Astrocyte (in vitro differentiated cells and primary cell): ENCODE measurements around the gene KCNMA1. TPM values are rescaled to one million over a fixed set of nuclear protein-coding genes. Genes with fewer than 3 reads are reported as not detected.

Experiments
- DNase-seq: peaks from one replicate; pipeline ENCODE4 v3.0.0-alpha.2; 2010; ENCODE audit warnings: low read depth
- FAIRE-seq: peaks from 2 replicates; lab custom pipeline; 2011; peaks lifted over from hg19 to GRCh38; lab: Jason Lieb, UNC
- H2AFZ ChIP-seq: 2 replicates; pipeline ENCODE4 v1.6.0; 2012; ENCODE audit warnings: low read depth, low read length, inconsistent platforms
- H3K27ac ChIP-seq: 2 replicates; pipeline ENCODE4 v1.5.1; 2011; ENCODE audit warnings: low read depth, low read length, inconsistent platforms
- H3K27me3 ChIP-seq: 2 replicates; pipeline ENCODE4 v1.6.0; 2011; ENCODE audit warnings: low read length, inconsistent platforms; ENCODE audit not compliant: insufficient read depth
- H3K36me3 ChIP-seq: 2 replicates; pipeline ENCODE4 v1.5.1; 2011; ENCODE audit warnings: low read length, inconsistent platforms; ENCODE audit not compliant: insufficient read depth
- H3K4me1 ChIP-seq: 2 replicates; pipeline ENCODE4 v1.5.1; 2011; ENCODE audit warnings: low read length, inconsistent platforms; ENCODE audit not compliant: insufficient read depth
- H3K4me2 ChIP-seq: 2 replicates; pipeline ENCODE4 v1.6.0; 2012; ENCODE audit warnings: low read length, inconsistent platforms
- H3K4me3 ChIP-seq: 2 replicates; pipeline ENCODE4 v1.5.1; 2011; ENCODE audit warnings: low read depth, mild to moderate bottlenecking, low read length, inconsistent platforms; ENCODE audit not compliant: insufficient read depth
- H3K79me2 ChIP-seq: 2 replicates; pipeline ENCODE4 v1.6.0; 2012; ENCODE audit warnings: mild to moderate bottlenecking, low read length, inconsistent platforms; ENCODE audit not compliant: insufficient read depth
- H3K9ac ChIP-seq: 2 replicates; pipeline ENCODE4 v1.6.0; 2012; ENCODE audit warnings: mild to moderate bottlenecking, low read length, inconsistent platforms
- H3K9me3 ChIP-seq: 2 replicates; pipeline ENCODE4 v1.5.1; 2012; ENCODE audit warnings: low read depth, mild to moderate bottlenecking, low read length, inconsistent platforms; ENCODE audit not compliant: insufficient read depth
- H4K20me1 ChIP-seq: 2 replicates; pipeline ENCODE4 v1.6.0; 2012; ENCODE audit warnings: low read length, inconsistent platforms; ENCODE audit not compliant: insufficient read depth
- H3K27ac Mint-ChIP-seq: one replicate; pipeline ENCODE4 v1.8.0; 2021; ENCODE audit warnings: mild to moderate bottlenecking, mixed read lengths; ENCODE audit not compliant: unreplicated experiment
- H3K27me3 Mint-ChIP-seq: one replicate; pipeline ENCODE4 v1.8.0; 2021; ENCODE audit warnings: low read depth, mixed read lengths; ENCODE audit not compliant: unreplicated experiment
- H3K36me3 Mint-ChIP-seq: one replicate; pipeline ENCODE4 v1.8.0; 2021; ENCODE audit warnings: low read depth, mixed read lengths; ENCODE audit not compliant: unreplicated experiment
- H3K4me1 Mint-ChIP-seq: one replicate; pipeline ENCODE4 v1.8.0; 2021; ENCODE audit warnings: low read depth, mixed read lengths; ENCODE audit not compliant: unreplicated experiment
- H3K4me3 Mint-ChIP-seq: one replicate; pipeline ENCODE4 v1.8.0; 2021; ENCODE audit warnings: mild to moderate bottlenecking, moderate library complexity, mixed read lengths; ENCODE audit not compliant: unreplicated experiment
- H3K9me3 Mint-ChIP-seq: one replicate; pipeline ENCODE4 v1.8.0; 2021; ENCODE audit warnings: mild to moderate bottlenecking, mixed read lengths; ENCODE audit not compliant: unreplicated experiment
- EZH2 ChIP-seq: IDR thresholded peaks from 2 replicates; pipeline ENCODE4 v1.6.1; 2012; ENCODE audit warnings: mild to moderate bottlenecking, low read length, inconsistent platforms; ENCODE audit not compliant: insufficient read depth
- total RNA-seq: library from RNA; stranded (reverse); gene quantifications from 2 replicates; pipeline ENCODE4 v1.2.1, GENCODE V29; 2021
- TF ChIP-seq, protein P1 (sequence below): IDR thresholded peaks from 2 replicates; pipeline ENCODE4 v1.5.1; 2011; ENCODE audit warnings: low read depth, mild to moderate bottlenecking, inconsistent platforms, low read length, moderate library complexity; ENCODE audit not compliant: insufficient read depth

KCNMA1 gene
- total RNA-seq, 1 donor from 2014 or later, result 45.8 TPM

DNA sequence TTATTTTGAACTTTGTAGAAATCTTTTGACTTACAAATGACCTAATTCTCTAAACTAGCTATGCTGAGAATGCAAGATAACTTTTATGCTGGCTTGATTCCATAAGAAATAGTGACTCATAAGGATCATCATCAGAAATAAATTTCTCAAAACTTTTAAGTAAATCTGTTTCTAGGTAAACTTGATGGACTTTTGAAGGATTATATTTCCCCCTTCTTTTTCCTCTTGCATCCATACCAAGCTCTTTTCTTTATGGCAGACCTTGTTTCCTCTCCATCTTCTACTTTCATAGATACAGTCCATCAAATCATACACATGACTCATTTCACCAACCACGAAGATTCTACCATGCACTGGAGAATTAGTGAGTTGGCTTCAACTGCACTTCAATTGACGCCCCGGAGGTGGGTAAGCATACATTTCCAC is 336.3 kb downstream of the KCNMA1 start:
- Histone ChIP-seq H3K27me3 (no peaks in the 10 kb centered on the region), H3K79me2 (no peaks in the 10 kb centered on the region), H3K9ac (no peak overlapping the region), H3K4me3 (no peak overlapping the region), H3K4me2 (peak overlapping the region; percentile 58), H4K20me1 (no peaks in the 10 kb centered on the region), H3K36me3 (no peaks in the 10 kb centered on the region), H2AFZ (no peak overlapping the region), H3K9me3 (peaks cover 4% of the 10 kb centered on the region), H3K27ac (peak overlapping the region; percentile 61), H3K4me1 (peaks cover 20% of the 10 kb centered on the region)
- peak overlapping the region; percentile 50 for H3K27ac Mint-ChIP-seq
- H3K9me3 Mint-ChIP-seq, result peaks cover 2% of the 10 kb centered on the region
- FAIRE-seq (peak; percentile 66), DNase-seq (peak; percentile 73)
- TF ChIP-seq, protein P1, sequence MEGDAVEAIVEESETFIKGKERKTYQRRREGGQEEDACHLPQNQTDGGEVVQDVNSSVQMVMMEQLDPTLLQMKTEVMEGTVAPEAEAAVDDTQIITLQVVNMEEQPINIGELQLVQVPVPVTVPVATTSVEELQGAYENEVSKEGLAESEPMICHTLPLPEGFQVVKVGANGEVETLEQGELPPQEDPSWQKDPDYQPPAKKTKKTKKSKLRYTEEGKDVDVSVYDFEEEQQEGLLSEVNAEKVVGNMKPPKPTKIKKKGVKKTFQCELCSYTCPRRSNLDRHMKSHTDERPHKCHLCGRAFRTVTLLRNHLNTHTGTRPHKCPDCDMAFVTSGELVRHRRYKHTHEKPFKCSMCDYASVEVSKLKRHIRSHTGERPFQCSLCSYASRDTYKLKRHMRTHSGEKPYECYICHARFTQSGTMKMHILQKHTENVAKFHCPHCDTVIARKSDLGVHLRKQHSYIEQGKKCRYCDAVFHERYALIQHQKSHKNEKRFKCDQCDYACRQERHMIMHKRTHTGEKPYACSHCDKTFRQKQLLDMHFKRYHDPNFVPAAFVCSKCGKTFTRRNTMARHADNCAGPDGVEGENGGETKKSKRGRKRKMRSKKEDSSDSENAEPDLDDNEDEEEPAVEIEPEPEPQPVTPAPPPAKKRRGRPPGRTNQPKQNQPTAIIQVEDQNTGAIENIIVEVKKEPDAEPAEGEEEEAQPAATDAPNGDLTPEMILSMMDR, result no peak
- TF ChIP-seq EZH2, result no peak
- peaks cover 6% of the 10 kb centered on the region for H3K36me3 Mint-ChIP-seq
- no peak overlapping the region for H3K4me3 Mint-ChIP-seq
- H3K27me3 Mint-ChIP-seq, result no peaks in the 10 kb centered on the region
- H3K4me1 Mint-ChIP-seq, result peaks cover 29% of the 10 kb centered on the region

DNA sequence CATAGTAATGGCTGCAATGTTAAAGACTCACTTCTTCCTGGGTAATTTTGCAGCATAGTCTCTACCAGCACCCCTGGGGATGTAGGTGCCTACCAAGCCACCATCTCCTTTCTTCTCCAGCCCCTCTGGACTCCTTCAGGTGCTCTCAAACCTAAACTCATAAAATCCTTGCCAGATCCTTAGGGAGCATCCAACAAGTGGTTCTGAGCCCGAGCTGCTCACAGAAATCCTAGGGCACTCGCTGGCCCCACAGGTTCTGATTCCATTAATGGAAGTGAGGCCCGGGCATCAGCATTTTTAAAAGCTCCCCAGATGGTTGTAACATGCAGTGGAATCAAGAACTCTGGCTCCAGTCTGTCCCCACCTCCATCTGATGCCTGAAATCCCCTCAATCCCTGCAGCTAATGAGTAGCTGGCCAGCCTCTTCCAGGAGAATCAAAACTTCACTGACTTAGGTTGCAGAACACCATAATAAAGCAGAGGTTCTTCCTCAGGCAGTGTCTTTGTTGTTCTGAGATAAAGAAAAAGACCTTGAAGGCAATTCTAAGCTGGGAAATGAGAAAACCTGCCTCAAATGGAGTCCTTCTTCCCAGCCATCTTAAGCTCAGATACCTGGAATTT is 336.8 kb downstream of the KCNMA1 start:
- Histone ChIP-seq H3K27ac (peak overlapping the region; percentile 61), H3K9me3 (peaks cover 4% of the 10 kb centered on the region), H4K20me1 (no peaks in the 10 kb centered on the region), H3K4me1 (peaks cover 15% of the 10 kb centered on the region), H3K9ac (peak overlapping the region; percentile 3), H3K36me3 (no peaks in the 10 kb centered on the region), H3K79me2 (no peaks in the 10 kb centered on the region), H3K27me3 (no peaks in the 10 kb centered on the region), H3K4me3 (no peak overlapping the region), H3K4me2 (peak overlapping the region; percentile 58), H2AFZ (no peak overlapping the region)
- Mint-ChIP-seq H3K4me1 (peaks cover 26% of the 10 kb centered on the region), H3K36me3 (peaks cover 6% of the 10 kb centered on the region), H3K4me3 (no peak overlapping the region), H3K27me3 (no peaks in the 10 kb centered on the region), H3K9me3 (peaks cover 2% of the 10 kb centered on the region), H3K27ac (peak overlapping the region; percentile 83)
- TF ChIP-seq, protein P1, result no peak
- TF ChIP-seq EZH2, result no peak
- DNase-seq, result no peak
- FAIRE-seq, result peak; percentile 58

DNA sequence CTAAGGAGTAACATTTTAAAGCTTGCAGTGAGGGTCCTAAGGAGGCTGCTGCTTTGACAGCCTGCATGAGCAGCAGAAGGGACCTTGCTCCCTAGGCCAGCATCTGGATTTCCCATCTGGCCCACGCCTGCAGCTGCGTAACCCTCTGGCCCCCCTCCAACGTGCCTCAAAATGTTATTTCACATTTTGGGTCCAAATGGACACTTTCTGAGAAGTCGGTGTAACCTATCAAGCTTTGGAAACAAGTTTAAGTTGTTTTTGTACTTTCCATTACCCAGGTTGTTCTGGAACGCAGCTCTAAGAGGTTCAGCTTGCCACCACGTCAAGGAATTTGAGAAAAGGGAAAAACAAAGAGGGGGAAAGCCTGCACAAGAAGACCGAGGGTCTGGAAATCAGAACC is 338.3 kb downstream of the KCNMA1 start:
- Histone ChIP-seq H3K9me3 (peaks cover 4% of the 10 kb centered on the region), H3K4me3 (no peak overlapping the region), H3K27me3 (no peaks in the 10 kb centered on the region), H3K9ac (no peak overlapping the region), H3K27ac (no peak overlapping the region), H3K36me3 (no peaks in the 10 kb centered on the region), H3K4me1 (peaks cover 16% of the 10 kb centered on the region), H3K4me2 (no peak overlapping the region), H2AFZ (no peak overlapping the region), H4K20me1 (no peaks in the 10 kb centered on the region), H3K79me2 (no peaks in the 10 kb centered on the region)
- peaks cover 2% of the 10 kb centered on the region for H3K9me3 Mint-ChIP-seq
- H3K4me3 Mint-ChIP-seq, result no peak overlapping the region
- no peak for FAIRE-seq
- TF ChIP-seq EZH2, result no peak
- TF ChIP-seq, protein P1, result no peak
- no peak overlapping the region for H3K27ac Mint-ChIP-seq
- DNase-seq, result no peak
- no peaks in the 10 kb centered on the region for H3K27me3 Mint-ChIP-seq
- H3K4me1 Mint-ChIP-seq, result peaks cover 30% of the 10 kb centered on the region
- H3K36me3 Mint-ChIP-seq, result peaks cover 2% of the 10 kb centered on the region
